Ovary (tissue), 9 donors: Measurements from ENCODE around the gene CNTFR. TPM values are rescaled to one million over a fixed set of nuclear protein-coding genes. Genes with fewer than 3 reads are reported as not detected.
"Not testable (repeated sequence)": the region's sequence is repeated elsewhere in the genome, so short reads cannot be mapped to it uniquely, and the experiment has no call there.

ENCODE experiments used
- DNase-seq, 5 donors: peaks; one replicate each; pipeline ENCODE4 v3.0.0-alpha.2; 2019 to 2020
- H3K27ac ChIP-seq, 2 donors: fragments of 200-600 bp; one replicate each; pipeline versions ENCODE4 v1.5.1 to v1.8.0; 2019 to 2022
- H3K27me3 ChIP-seq: fragments of 200-600 bp; one replicate; pipeline ENCODE4 v1.8.0; 2022
- H3K36me3 ChIP-seq: fragments of 200-600 bp; sonication (generic); one replicate; pipeline ENCODE4 v1.5.1; 2019
- H3K4me1 ChIP-seq: one replicate; pipeline ENCODE4 v1.8.1; 2013; ENCODE audit warnings: mild to moderate bottlenecking, moderate library complexity; ENCODE audit not compliant: insufficient read depth
- H3K4me3 ChIP-seq: fragments of 200-600 bp; sonication (generic); one replicate; pipeline ENCODE4 v1.5.1; 2017
- H3K9me3 ChIP-seq, 2 donors: fragments of 200-600 bp in 1 of 2; sonication (generic) in 1 of 2; one replicate each; pipeline versions ENCODE4 v1.5.1 to v1.8.1; 2013 to 2019; ENCODE audit warnings: mild to moderate bottlenecking in 1 of 2, moderate library complexity in 1 of 2
- EP300 ChIP-seq: sonication (generic); formaldehyde crosslinking; IDR thresholded peaks from one replicate; pipeline ENCODE4 v1.6.1; 2017; ENCODE audit warnings: antibody characterized with exemption
- POLR2A ChIP-seq: fragments of 450-650 bp; IDR thresholded peaks from one replicate; pipeline ENCODE4 v1.6.1; 2017; ENCODE audit warnings: antibody characterized with exemption, mild to moderate bottlenecking, moderate library complexity
- WGBS, 3 donors: extraction: QIAGEN DNeasy Blood & Tissue Kit in 1 of 3; methylation state at CpG; one replicate each; pipeline versions ENCODE4 v1.1.5 to v1.1.7; 2013 to 2017; 5-methylcytosine and 5-hydroxymethylcytosine counted together
- intact Hi-C, 4 donors: fragments of 100-400 bp; cut with DNase I; formaldehyde crosslinking; loops; one replicate each; pipeline versions ENCODE4 v1.11.0 to v1.15.1; 2022 to 2023
- polyA plus RNA-seq, 2 donors: library from polyadenylated mRNA; stranded (reverse); fragments of 200-250 nt in 1 of 2; fragments of 350-450 nt in 1 of 2; fragmentation: Illumina TruSeq in 1 of 2; extraction: RNeasy Lipid Tissue Mini Kit (QIAGEN cat#74804) in 1 of 2; gene quantifications; one replicate each; pipeline ENCODE4 v1.2.3, GENCODE V29; 2013 to 2014
- total RNA-seq, 7 donors: library from RNA; depleted of rRNA in 2 of 7; stranded (reverse); fragments of >200 nt in 2 of 7; fragmentation: NEBNext Ultra II Directional in 3 of 7; extraction: Animal tissue kit (Norgen Biotek cat#: 25700) in 3 of 7; gene quantifications; one replicate each; pipeline versions ENCODE4 v1.1.0 to v1.2.4, GENCODE V29; 2016 to 2023
- TF ChIP-seq, protein P1 (sequence below), 3 donors: fragments of 450-650 bp in 2 of 3; fragments of 200-600 bp in 1 of 3; IDR thresholded peaks; one replicate each; pipeline versions ENCODE4 v1.5.1 to v1.8.0; 2016 to 2022; ENCODE audit warnings: antibody characterized with exemption in 3 of 3, mild to moderate bottlenecking in 1 of 3
- donor health status: DM: no; HTN: no; CAD: no; lungs with moderate emphysema.
- donor health status: DM: no; HTN: no; CAD: no.
- donor health status: Bipolar disorder and iron deficiency.
- donor health status: DM: yes; HTN: yes; CAD: no.
- donor health status: DM: no; HTN: no; CAD: no.
- donor health status: DM: yes; HTN: yes; CAD: no.

The CNTFR gene
- total and polyA plus RNA-seq, 9 donors, result 1.2 to 4.7 (median 2.6) TPM

DNA sequence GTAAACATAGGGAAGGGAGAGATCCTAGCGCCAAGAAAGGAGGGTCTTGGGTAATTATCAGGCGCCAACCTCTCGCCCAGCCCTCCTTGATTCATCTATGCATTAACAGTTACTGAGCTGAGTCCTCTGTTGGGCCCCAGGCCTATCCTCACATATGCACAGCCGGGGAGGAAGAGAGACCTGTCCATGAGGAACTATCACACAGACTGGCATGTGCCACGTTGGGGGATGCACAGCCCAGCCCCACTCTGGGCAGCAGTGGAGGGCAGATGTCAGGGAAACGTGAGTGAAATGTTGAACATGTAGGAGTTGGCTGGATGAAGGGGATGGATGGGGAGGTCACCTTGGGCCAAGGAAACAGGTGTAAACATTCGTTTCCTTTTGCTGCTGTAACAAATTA, 48.0 kb downstream of the CNTFR start:
- WGBS, 3 donors, result 65 to 77% (median 70%) methylated on average over 7 of the region's 7 CpGs
- no peak for DNase-seq
- intact Hi-C loops, result no loop called here

DNA sequence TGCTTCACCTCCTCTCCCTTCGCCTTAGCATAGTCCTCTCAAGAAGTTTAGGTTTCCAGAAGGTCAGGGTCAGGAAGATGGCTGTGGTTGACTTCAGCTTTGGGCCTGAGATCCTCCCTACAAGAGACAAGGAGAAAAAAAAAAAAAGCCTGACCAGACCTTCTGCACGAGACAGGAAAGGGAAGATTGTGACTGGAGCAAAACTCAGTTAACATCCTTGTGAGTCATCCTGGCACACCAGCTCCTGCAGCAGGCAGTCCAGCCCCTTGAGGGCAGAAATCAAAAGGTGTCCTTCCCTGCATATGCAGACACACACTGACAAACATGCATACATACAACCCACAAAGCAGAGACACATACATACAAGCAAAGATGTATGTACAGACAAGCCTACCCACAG, 48.7 kb downstream of the CNTFR start:
- no peak for DNase-seq
- H3K36me3 ChIP-seq, result no peaks in the 10 kb centered on the region
- H3K4me1 ChIP-seq, result no peaks in the 10 kb centered on the region
- H3K27me3 ChIP-seq, result no peaks in the 10 kb centered on the region
- no peaks in the 10 kb centered on the region for H3K9me3 ChIP-seq
- intact Hi-C loops, result no loop called here
- no peak overlapping the region for H3K27ac ChIP-seq
- 39 to 56% (median 46%) methylated on average over 2 of the region's 2 CpGs for WGBS, 3 donors
- no peak overlapping the region for H3K4me3 ChIP-seq
- TF ChIP-seq POLR2A (no peak), EP300 (no peak)
- TF ChIP-seq, protein P1, sequence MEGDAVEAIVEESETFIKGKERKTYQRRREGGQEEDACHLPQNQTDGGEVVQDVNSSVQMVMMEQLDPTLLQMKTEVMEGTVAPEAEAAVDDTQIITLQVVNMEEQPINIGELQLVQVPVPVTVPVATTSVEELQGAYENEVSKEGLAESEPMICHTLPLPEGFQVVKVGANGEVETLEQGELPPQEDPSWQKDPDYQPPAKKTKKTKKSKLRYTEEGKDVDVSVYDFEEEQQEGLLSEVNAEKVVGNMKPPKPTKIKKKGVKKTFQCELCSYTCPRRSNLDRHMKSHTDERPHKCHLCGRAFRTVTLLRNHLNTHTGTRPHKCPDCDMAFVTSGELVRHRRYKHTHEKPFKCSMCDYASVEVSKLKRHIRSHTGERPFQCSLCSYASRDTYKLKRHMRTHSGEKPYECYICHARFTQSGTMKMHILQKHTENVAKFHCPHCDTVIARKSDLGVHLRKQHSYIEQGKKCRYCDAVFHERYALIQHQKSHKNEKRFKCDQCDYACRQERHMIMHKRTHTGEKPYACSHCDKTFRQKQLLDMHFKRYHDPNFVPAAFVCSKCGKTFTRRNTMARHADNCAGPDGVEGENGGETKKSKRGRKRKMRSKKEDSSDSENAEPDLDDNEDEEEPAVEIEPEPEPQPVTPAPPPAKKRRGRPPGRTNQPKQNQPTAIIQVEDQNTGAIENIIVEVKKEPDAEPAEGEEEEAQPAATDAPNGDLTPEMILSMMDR (IDR thresholded peaks at IDR 0.05), result no peak

More for the DNA sequence above, 48.0 kb downstream of the CNTFR start:
- H3K4me1 ChIP-seq, result no peaks in the 10 kb centered on the region
- H3K36me3 ChIP-seq, result no peaks in the 10 kb centered on the region
- H3K9me3 ChIP-seq, result no peaks in the 10 kb centered on the region
- H3K4me3 ChIP-seq, result no peak overlapping the region
- TF ChIP-seq POLR2A (no peak), EP300 (no peak)
- TF ChIP-seq, protein P1 (IDR thresholded peaks at IDR 0.05), result no peak
- no peaks in the 10 kb centered on the region for H3K27me3 ChIP-seq
- H3K27ac ChIP-seq, result no peak overlapping the region

DNA sequence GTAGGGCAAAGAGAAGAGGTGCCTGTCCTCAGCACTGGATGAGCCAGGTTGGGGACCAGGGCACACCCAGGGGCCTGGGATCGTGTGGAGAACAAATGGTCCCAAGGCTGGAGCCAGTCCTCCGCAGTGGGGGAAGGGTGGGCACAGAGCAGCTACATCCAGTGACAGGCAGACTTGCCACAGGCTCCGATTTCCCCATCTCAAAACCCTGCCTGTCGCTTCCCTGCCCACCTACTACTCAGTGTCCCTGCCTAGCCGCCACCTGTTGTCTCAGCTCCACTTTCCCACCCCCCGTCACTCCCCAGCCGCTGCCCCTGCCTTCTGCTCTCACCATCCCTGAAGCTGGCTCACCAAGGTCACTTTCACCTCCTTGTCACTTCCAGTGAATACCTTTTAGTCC, 52.8 kb downstream of the CNTFR start:
- intact Hi-C loops, result no loop called here
- H3K27me3 ChIP-seq, result no peaks in the 10 kb centered on the region
- WGBS, 3 donors, result 48 to 52% (median 51%) methylated on average over 7 of the region's 7 CpGs

DNA sequence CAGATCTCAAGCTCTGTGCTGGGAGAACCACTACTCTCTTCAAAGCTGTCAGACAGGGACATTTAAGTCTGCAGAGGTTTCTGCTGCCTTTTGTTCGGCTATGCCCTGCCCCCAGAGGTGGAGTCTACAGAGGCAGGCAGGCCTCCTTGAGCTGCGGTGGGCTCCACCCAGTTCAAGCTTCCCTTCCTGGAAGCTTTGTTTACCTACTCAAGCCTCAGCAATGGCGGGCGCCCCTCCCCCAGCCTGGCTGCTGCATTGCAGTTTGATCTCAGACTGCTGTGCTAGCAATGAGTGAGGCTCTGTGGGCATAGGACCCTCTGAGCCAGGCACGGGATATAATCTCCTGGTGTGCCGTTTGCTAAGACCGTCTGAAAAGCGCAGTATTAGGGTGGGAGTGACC, 57.5 kb downstream of the CNTFR start:
- H3K4me3 ChIP-seq, DNase-seq, H3K4me1 ChIP-seq, intact Hi-C loops, H3K27me3 ChIP-seq, H3K9me3 ChIP-seq, H3K27ac ChIP-seq, H3K36me3 ChIP-seq: not testable (repeated sequence)
- WGBS, 3 donors, result 84 to 91% (median 91%) methylated on average over 8 of the region's 8 CpGs

More for the DNA sequence above, 52.8 kb downstream of the CNTFR start:
- no peak overlapping the region for H3K4me3 ChIP-seq
- H3K4me1 ChIP-seq, result no peaks in the 10 kb centered on the region
- H3K27ac ChIP-seq, result no peak overlapping the region
- H3K9me3 ChIP-seq, result peaks cover 0 to 6% of the 10 kb centered on the region in 2 donors
- DNase-seq, result no peak
- H3K36me3 ChIP-seq, result no peaks in the 10 kb centered on the region
- TF ChIP-seq POLR2A (no peak), EP300 (no peak)
- TF ChIP-seq, protein P1 (IDR thresholded peaks at IDR 0.05), result no peak

DNA sequence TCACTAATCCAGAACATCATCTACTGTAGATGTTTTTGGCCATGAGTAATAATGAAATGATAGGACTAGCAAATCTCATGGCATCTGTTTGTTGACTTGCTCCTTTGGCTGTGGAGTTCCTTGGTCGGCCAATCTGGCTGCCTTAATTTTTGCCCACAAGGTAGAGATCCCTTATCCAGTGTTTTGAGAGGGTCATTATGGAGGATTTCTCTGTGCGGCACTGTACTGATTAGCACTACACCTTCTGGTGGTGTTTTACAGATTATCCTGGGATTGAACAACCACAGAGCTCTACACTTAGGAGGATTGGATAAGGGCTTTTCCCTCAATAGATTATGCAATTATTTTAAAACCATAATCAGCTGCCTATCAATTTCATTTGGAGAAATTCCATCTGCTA, 63.5 kb downstream of the CNTFR start:
- Histone ChIP-seq H3K4me1 (peaks cover 5% of the 10 kb centered on the region), H3K36me3 (no peaks in the 10 kb centered on the region), H3K9me3 (no peaks in the 10 kb centered on the region), H3K27ac (no peak overlapping the region), H3K4me3 (no peak overlapping the region), H3K27me3 (no peaks in the 10 kb centered on the region)
- TF ChIP-seq POLR2A, result no peak
- no peak for TF ChIP-seq EP300
- TF ChIP-seq, protein P1 (IDR thresholded peaks at IDR 0.05), result no peak
- intact Hi-C loops, result no loop called here
- no peak for DNase-seq
- 73 to 78% (median 74%) methylated on average over 2 of the region's 2 CpGs for WGBS, 3 donors
